Neural cell (in vitro differentiated cells): ENCODE measurements around the gene SLC41A1. TPM values are rescaled to one million over a fixed set of nuclear protein-coding genes. Genes with fewer than 3 reads are reported as not detected.

ENCODE experiments used
- H2AFZ ChIP-seq: fragments of 200-600, 300-800 bp; sonication (generic), shearing (Covaris generic); 2 replicates; pipeline ENCODE4 v1.6.0; 2014; ENCODE audit warnings: low read depth, mild to moderate bottlenecking, antibody characterized with exemption, low read length, moderate library complexity
- H3F3A ChIP-seq: fragments of 200-600 bp; shearing (Covaris generic); 2 replicates; pipeline ENCODE4 v1.6.1; 2016; ENCODE audit warnings: mild to moderate bottlenecking, moderate library complexity, mixed read lengths, antibody characterized with exemption, low read length; ENCODE audit not compliant: insufficient read depth, poor library complexity, severe bottlenecking
- H3K27ac ChIP-seq: fragments of 200-600, 300-800 bp; sonication (generic), shearing (Covaris generic); 2 replicates; pipeline ENCODE4 v1.5.1; 2014; ENCODE audit warnings: mild to moderate bottlenecking, low read length, moderate library complexity
- H3K27me3 ChIP-seq: fragments of 300-800, 200-600 bp; sonication (generic), shearing (Covaris generic); 2 replicates; pipeline ENCODE4 v1.6.0; 2014; ENCODE audit warnings: mild to moderate bottlenecking, low read depth, low read length, moderate library complexity; ENCODE audit not compliant: insufficient read depth
- H3K36me3 ChIP-seq: fragments of 300-800, 200-600 bp; sonication (generic), shearing (Covaris generic); 2 replicates; pipeline ENCODE4 v1.5.1; 2014; ENCODE audit warnings: mild to moderate bottlenecking, antibody characterized with exemption, low read length, moderate library complexity; ENCODE audit not compliant: insufficient read depth
- H3K4me2 ChIP-seq: fragments of 300-800, 200-600 bp; sonication (generic), shearing (Covaris generic); 2 replicates; pipeline ENCODE4 v1.6.0; 2014; ENCODE audit warnings: mild to moderate bottlenecking, low read length
- H3K4me3 ChIP-seq: fragments of 300-800, 200-600 bp; sonication (generic), shearing (Covaris generic); 2 replicates; pipeline ENCODE4 v1.5.1; 2014; ENCODE audit warnings: mild to moderate bottlenecking, low read length, moderate library complexity
- H3K79me2 ChIP-seq: fragments of 200-600 bp; shearing (Covaris generic); replicated peaks from 2 replicates; pipeline ENCODE4 v1.6.0; 2014; ENCODE audit warnings: mild to moderate bottlenecking, low read length, moderate library complexity; ENCODE audit not compliant: insufficient read depth
- H3K9ac ChIP-seq: fragments of 300-800, 200-600 bp; sonication (generic), shearing (Covaris generic); 2 replicates; pipeline ENCODE4 v1.6.1; 2016; ENCODE audit warnings: mild to moderate bottlenecking, low read length, mixed read lengths
- H3K9me2 ChIP-seq: fragments of 200-600 bp; shearing (Covaris generic); 2 replicates; pipeline ENCODE4 v1.6.1; 2016; ENCODE audit warnings: mild to moderate bottlenecking, low read length, mixed read lengths; ENCODE audit not compliant: insufficient read depth
- H3K9me3 ChIP-seq: fragments of 200-600, 300-800 bp; sonication (generic), shearing (Covaris generic); 2 replicates; pipeline ENCODE4 v1.6.1; 2016; ENCODE audit warnings: mild to moderate bottlenecking, mixed run types, low read length, moderate library complexity, mixed read lengths
- H4K20me1 ChIP-seq: fragments of 200-600 bp; shearing (Covaris generic); 2 replicates; pipeline ENCODE4 v1.6.1; 2016; ENCODE audit warnings: mild to moderate bottlenecking, mixed run types; ENCODE audit not compliant: insufficient read depth
- EP300 ChIP-seq: fragments of 450-650 bp; conservative IDR thresholded peaks from 2 replicates; pipeline ENCODE4 v1.6.1; 2014; ENCODE audit warnings: antibody characterized with exemption, mild to moderate bottlenecking, moderate library complexity; ENCODE audit not compliant: poor library complexity, severe bottlenecking
- EZH2 ChIP-seq: fragments of 200-600, 300-800 bp; shearing (Covaris generic), sonication (generic); IDR thresholded peaks from 2 replicates; pipeline ENCODE4 v1.6.1; 2014; ENCODE audit warnings: antibody characterized with exemption, low read length, borderline replicate concordance, mild to moderate bottlenecking; ENCODE audit not compliant: insufficient read depth, poor library complexity, severe bottlenecking
- MXI1 ChIP-seq: fragments of 450-650 bp; conservative IDR thresholded peaks from 2 replicates; pipeline ENCODE4 v1.6.1; 2014; ENCODE audit warnings: antibody characterized with exemption, mild to moderate bottlenecking; ENCODE audit not compliant: poor library complexity, severe bottlenecking
- POLR2AphosphoS5 ChIP-seq: IDR thresholded peaks from 2 replicates; pipeline ENCODE4 v1.6.1; 2012
- RAD21 ChIP-seq: fragments of 450-650 bp; conservative IDR thresholded peaks from 2 replicates; pipeline ENCODE4 v1.6.1; 2014; ENCODE audit warnings: antibody characterized with exemption, mild to moderate bottlenecking, moderate library complexity
- SMC3 ChIP-seq: fragments of 450-650 bp; conservative IDR thresholded peaks from 2 replicates; pipeline ENCODE4 v1.6.1; 2014; ENCODE audit warnings: antibody characterized with exemption, mild to moderate bottlenecking, moderate library complexity; ENCODE audit not compliant: poor library complexity
- polyA plus RNA-seq: library from polyadenylated mRNA; depleted of rRNA; stranded (reverse); fragments of >200 nt; gene quantifications from 2 replicates; pipeline ENCODE4 v1.2.3, GENCODE V29; 2014
- TF ChIP-seq, protein P1 (sequence below): IDR thresholded peaks from 2 replicates; pipeline ENCODE4 v1.6.1; 2012; ENCODE audit warnings: borderline replicate concordance
- TF ChIP-seq, protein P2 (sequence below): fragments of 450-650 bp; IDR thresholded peaks from 2 replicates; pipeline ENCODE4 v1.5.1; 2014; ENCODE audit warnings: antibody characterized with exemption, mild to moderate bottlenecking, moderate library complexity; ENCODE audit not compliant: poor library complexity, severe bottlenecking

The SLC41A1 gene
- polyA plus RNA-seq, 1 donor from 2014 or later: 4.2 TPM

DNA sequence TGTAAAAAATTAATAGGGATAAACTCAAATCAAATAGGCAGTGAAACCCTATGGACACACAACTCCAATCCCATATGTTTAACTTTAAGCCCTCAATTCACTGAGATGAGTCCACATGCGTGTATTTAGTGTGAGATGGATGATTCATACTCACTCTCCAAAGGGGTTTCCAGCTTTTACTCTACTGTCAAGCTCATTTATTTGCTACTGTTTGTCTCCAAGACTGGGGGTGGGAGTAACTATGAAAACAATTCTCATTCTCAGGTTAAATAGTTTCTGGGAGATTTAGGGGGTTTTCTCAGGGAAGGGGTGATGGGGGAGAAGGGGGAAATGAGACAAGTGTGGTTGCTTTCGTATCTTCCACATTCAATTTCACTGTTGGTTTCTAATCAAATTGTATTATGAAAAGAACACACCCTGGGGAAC, 40.4 kb downstream of the SLC41A1 start:
- H4K20me1 ChIP-seq: no peaks in the 10 kb centered on the region
- no peak overlapping the region for H3K4me3 ChIP-seq
- H3K36me3 ChIP-seq: no peaks in the 10 kb centered on the region
- no peaks in the 10 kb centered on the region for H3F3A ChIP-seq
- H3K9me2 ChIP-seq: no peaks in the 10 kb centered on the region
- TF ChIP-seq MXI1 (no peak), POLR2AphosphoS5 (no peak)
- TF ChIP-seq, protein P1, sequence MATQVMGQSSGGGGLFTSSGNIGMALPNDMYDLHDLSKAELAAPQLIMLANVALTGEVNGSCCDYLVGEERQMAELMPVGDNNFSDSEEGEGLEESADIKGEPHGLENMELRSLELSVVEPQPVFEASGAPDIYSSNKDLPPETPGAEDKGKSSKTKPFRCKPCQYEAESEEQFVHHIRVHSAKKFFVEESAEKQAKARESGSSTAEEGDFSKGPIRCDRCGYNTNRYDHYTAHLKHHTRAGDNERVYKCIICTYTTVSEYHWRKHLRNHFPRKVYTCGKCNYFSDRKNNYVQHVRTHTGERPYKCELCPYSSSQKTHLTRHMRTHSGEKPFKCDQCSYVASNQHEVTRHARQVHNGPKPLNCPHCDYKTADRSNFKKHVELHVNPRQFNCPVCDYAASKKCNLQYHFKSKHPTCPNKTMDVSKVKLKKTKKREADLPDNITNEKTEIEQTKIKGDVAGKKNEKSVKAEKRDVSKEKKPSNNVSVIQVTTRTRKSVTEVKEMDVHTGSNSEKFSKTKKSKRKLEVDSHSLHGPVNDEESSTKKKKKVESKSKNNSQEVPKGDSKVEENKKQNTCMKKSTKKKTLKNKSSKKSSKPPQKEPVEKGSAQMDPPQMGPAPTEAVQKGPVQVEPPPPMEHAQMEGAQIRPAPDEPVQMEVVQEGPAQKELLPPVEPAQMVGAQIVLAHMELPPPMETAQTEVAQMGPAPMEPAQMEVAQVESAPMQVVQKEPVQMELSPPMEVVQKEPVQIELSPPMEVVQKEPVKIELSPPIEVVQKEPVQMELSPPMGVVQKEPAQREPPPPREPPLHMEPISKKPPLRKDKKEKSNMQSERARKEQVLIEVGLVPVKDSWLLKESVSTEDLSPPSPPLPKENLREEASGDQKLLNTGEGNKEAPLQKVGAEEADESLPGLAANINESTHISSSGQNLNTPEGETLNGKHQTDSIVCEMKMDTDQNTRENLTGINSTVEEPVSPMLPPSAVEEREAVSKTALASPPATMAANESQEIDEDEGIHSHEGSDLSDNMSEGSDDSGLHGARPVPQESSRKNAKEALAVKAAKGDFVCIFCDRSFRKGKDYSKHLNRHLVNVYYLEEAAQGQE: no peak
- peaks cover 34% of the 10 kb centered on the region for H3K27me3 ChIP-seq
- H3K79me2 ChIP-seq: no peaks in the 10 kb centered on the region
- H2AFZ ChIP-seq: no peak overlapping the region
- H3K9ac ChIP-seq: no peak overlapping the region
- no peak overlapping the region for H3K27ac ChIP-seq
- H3K9me3 ChIP-seq: no peaks in the 10 kb centered on the region
- no peak overlapping the region for H3K4me2 ChIP-seq

DNA sequence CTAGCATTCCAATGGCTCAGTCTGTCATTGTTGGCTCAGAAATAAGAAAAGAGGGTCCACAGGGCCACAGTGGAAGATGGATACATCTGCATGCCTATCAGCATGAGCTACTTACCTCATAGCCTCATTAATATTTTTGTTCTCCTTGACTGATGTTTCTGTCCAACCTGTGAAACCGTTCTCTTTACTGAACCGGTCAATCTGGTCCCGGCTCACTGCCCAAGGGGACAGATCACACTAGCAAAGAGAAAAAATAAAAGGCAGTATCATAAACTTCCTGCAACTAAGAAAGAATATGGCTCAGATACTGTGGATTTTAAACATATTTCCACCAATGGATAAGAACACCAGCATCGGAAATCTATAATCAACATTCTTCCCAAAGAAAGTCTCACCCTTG, 42.4 kb downstream of the SLC41A1 start:
- Histone ChIP-seq H3K4me3 (no peak overlapping the region), H3K79me2 (no peaks in the 10 kb centered on the region), H3K9ac (no peak overlapping the region), H3K9me2 (no peaks in the 10 kb centered on the region), H2AFZ (no peak overlapping the region), H3K36me3 (no peaks in the 10 kb centered on the region), H3K27me3 (peaks cover 26% of the 10 kb centered on the region), H3K9me3 (no peaks in the 10 kb centered on the region), H3K4me2 (no peak overlapping the region), H3K27ac (no peak overlapping the region), H4K20me1 (no peaks in the 10 kb centered on the region), H3F3A (no peaks in the 10 kb centered on the region)
- TF ChIP-seq POLR2AphosphoS5 (no peak), EZH2 (no peak), RAD21 (no peak)
- TF ChIP-seq, protein P2, sequence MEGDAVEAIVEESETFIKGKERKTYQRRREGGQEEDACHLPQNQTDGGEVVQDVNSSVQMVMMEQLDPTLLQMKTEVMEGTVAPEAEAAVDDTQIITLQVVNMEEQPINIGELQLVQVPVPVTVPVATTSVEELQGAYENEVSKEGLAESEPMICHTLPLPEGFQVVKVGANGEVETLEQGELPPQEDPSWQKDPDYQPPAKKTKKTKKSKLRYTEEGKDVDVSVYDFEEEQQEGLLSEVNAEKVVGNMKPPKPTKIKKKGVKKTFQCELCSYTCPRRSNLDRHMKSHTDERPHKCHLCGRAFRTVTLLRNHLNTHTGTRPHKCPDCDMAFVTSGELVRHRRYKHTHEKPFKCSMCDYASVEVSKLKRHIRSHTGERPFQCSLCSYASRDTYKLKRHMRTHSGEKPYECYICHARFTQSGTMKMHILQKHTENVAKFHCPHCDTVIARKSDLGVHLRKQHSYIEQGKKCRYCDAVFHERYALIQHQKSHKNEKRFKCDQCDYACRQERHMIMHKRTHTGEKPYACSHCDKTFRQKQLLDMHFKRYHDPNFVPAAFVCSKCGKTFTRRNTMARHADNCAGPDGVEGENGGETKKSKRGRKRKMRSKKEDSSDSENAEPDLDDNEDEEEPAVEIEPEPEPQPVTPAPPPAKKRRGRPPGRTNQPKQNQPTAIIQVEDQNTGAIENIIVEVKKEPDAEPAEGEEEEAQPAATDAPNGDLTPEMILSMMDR: no peak

DNA sequence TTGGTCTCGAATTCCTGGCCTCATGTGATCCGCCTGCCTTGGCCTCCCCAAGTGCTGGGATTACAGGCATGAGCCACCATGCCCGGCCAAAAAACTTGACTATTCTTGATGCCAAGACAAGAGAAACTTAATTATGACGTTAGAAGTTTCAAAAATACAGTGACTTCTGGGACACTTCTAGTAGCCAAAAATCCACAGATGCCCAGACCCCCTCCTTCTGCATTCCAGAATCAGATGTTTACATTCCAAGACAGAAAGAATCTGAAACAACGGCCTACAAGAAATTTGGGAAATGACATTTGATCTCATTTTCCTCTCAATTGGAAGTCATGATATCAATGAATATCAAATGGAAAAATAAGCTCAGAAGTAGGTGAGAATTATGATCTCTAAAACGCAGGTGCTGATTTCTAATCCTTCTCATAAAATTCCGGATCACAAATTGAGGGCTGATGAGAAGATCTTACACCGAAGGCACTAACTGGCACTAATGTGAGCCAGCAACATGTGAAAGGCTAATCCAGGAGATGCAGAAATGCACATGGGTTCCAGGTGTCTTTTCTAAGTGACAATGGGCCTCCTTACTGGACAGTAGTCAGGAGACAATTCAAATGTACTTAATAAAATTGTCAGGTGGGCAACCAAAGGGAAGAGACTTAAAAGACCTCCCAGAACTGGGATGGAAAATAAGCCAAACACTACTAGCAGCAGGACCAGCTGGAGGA, 43.2 kb downstream of the SLC41A1 start:
- no peak overlapping the region for H3K27ac ChIP-seq
- no peak overlapping the region for H3K4me3 ChIP-seq
- H3K9me3 ChIP-seq: no peaks in the 10 kb centered on the region
- H3K9me2 ChIP-seq: no peaks in the 10 kb centered on the region
- peaks cover 19% of the 10 kb centered on the region for H3K27me3 ChIP-seq
- no peak overlapping the region for H3K4me2 ChIP-seq
- H3K9ac ChIP-seq: no peak overlapping the region
- H4K20me1 ChIP-seq: no peaks in the 10 kb centered on the region
- H3F3A ChIP-seq: no peaks in the 10 kb centered on the region
- TF ChIP-seq EP300 (no peak), EZH2 (no peak), SMC3 (no peak), MXI1 (no peak), POLR2AphosphoS5 (no peak)
- TF ChIP-seq, protein P2: no peak
- TF ChIP-seq, protein P1: no peak
- no peaks in the 10 kb centered on the region for H3K36me3 ChIP-seq
- no peaks in the 10 kb centered on the region for H3K79me2 ChIP-seq
- H2AFZ ChIP-seq: no peak overlapping the region
